ENCODE measurements around the gene CHRND.
"Not testable (repeated sequence)": the region's sequence is repeated elsewhere in the genome, so short reads cannot be mapped to it uniquely, and the experiment has no call there.

The CHRND gene

GRCh38 chr2:232528746-232529460 lies 2.9 kb downstream of the CHRND start:
- DNase-seq = no peak

GRCh38 chr2:232529806-232530547 lies 4.0 kb downstream of the CHRND start:
- DNase-seq = no peak

DNA sequence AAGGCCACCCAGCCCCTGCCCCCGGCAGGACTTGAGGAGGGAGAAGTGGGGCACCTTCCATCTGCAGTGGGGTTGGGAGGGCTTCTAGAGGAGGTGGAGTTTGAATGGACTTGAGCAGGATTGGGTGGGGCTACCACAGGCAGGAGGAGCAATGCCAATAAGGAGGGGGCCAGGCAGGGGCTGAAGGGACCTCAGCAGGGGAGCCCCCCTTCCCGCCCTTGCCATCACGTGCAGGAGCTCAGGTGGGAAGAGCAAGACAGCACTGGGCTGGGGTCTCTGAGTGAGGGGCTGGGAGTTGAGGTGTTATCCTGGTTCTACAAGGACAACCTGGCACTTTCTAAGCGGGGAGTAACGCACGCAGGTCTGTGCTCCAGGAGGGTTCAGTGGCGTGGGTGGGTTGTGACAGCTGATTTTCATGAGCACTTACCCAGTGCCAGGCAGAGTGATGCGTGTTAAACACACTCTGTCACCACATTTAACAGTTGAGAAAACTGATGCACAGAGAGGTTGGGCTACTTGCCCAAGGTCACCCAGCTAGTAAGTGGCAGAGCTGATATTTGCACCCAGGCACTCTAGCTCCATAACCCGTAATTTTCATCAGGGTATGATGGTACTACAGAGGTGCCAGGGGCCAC lies 4.8 kb downstream of the CHRND start:
- DNase-seq = no peak

GRCh38 chr2:232532419-232532818 lies 6.5 kb downstream of the CHRND start:
- no peak for DNase-seq

DNA sequence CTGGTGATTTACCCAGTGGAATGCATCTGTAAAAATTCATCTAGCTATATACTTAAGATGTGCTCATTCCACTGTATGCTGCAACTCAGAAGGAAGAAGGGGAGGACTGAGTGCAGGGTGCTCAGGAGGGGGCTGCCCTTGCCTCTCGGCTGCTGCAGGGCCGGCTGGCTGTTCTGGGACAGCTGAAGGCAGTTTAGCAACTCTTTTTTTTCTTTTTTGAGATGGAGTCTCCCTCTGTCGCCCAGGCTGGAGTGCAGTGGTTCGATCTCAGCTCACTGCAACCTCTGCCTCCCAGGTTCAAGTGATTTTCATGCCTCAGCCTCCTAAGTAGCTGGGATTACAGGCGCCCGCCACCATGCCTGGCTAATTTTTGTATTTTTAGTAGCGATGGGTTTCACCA lies 6.9 kb downstream of the CHRND start:
- DNase-seq = not testable (repeated sequence)

GRCh38 chr2:232533944-232534710 lies 8.2 kb downstream of the CHRND start:
- no peak for DNase-seq

DNA sequence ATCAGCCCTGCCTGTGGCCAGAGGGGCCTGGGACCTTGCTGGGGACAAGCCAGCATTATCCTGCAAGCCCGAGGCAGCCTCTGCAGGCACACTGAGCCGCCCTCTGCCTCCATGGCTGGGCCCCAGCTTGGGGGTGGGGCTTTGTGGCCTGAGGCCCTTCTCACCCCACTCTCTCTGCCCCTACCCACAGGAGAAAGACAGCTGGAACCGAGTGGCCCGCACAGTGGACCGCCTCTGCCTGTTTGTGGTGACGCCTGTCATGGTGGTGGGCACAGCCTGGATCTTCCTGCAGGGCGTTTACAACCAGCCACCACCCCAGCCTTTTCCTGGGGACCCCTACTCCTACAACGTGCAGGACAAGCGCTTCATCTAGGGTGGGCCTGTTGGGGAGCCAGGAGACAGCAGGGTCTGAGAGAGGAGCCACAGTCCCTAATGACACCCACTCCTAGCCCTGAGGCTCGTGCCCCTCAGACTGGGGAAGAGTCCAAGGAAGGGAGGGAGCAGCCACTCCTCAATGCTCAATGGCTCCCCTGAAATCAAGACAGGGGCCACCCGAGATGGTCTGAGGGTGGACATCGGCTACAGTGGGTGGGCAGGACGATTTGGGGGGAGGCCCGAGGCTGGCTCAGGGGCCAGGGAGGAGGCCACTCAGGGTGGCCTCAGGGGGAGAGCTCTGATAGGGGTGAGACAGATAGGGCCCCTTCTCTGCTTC lies 9.1 kb downstream of the CHRND start:
- no peak for DNase-seq

- no peak for DNase-seq
These were observed 10.0 kb downstream of the CHRND start for GRCh38 chr2:232535761-232536530.

- no peak for DNase-seq
These were observed 11.1 kb downstream of the CHRND start for GRCh38 chr2:232537079-232537478.

GRCh38 chr2:232537499-232537898 lies 11.5 kb downstream of the CHRND start:
- DNase-seq = no peak

- DNase-seq = no peak
These were observed 12.7 kb downstream of the CHRND start for GRCh38 chr2:232538671-232539070.

GRCh38 chr2:232539298-232540231 lies 13.6 kb downstream of the CHRND start, which contains the start of gene CHRNG:
TSS of gene CHRNG (plus strand) at chr2:232539692. CDS start at chr2:232539748, 56 bp downstream.
- DNase-seq = no peak

- no peak for DNase-seq
These were observed 14.6 kb downstream of the CHRND start for GRCh38 chr2:232540441-232541041.

- DNase-seq = no peak
These were observed 15.4 kb downstream of the CHRND start for GRCh38 chr2:232541195-232541960.

DNA sequence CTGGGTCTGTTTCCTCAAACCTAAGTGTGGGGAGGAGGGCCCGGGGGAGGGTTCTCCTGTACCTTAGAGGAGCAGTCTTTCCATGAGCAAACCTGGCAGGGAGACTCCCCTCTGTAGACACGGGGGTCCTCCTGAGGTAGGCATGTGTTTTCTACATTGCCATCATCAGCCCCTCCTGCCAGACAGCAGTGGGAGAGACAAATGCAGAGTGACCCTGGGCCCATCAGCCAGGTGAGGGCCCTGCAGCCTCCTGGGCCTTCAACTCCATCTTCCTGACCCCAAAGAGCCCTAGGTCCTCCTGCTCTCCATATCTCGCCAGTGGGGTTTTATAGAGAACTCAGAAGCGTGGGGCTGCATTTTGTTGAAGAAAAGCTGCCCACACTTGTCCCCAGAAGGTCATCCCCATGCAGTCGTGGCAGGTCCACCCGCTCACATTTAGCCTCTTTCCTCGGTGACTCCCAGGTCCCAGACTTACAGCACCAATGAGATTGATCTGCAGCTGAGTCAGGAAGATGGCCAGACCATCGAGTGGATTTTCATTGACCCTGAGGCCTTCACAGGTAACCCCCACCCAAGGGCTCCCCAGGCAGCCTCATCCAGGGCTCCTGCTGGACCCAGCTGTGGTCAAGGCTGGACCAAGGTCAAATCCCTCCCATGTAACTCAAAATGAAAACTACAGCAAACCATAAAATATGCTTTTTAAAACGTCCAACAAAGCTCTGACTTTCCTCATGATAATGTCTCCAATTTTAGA lies 16.2 kb downstream of the CHRND start:
- DNase-seq = no peak

GRCh38 chr2:232542715-232543467 lies 16.9 kb downstream of the CHRND start:
- no peak for DNase-seq

DNA sequence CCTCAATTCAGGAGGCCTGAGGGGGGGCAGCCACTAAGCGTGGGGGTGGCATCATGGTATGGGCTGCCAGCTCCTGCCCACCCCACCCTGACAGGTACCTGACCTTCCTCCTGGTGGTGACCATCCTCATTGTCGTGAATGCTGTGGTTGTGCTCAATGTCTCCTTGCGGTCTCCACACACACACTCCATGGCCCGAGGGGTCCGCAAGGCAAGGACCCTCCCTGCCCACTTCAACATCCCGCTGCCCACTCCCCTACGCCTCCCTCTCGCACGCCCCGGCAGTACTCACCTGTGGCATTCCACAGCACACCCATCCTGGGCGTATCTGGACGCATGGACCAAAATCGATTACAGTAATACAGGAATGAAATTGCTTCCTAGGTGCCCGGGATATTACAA lies 17.5 kb downstream of the CHRND start:
- DNase-seq = no peak

All from T-helper 9 cell (primary cell).